Bronchial epithelial cell (primary cell): ENCODE results near the gene HOXD11. TPM values are rescaled to one million over a fixed set of nuclear protein-coding genes. Genes with fewer than 3 reads are reported as not detected.

Experiments
- DNase-seq: peaks from one replicate; pipeline ENCODE4 v3.0.0-alpha.2; 2010; ENCODE audit warnings: low read depth
- FAIRE-seq: peaks from 2 replicates; lab custom pipeline; 2011; peaks lifted over from hg19 to GRCh38; lab: Jason Lieb, UNC
- H3K27me3 ChIP-seq: 2 replicates; pipeline ENCODE4 v1.5.1; 2011; ENCODE audit warnings: low read length; ENCODE audit not compliant: control insufficient read depth, insufficient read depth
- H3K36me3 ChIP-seq: 2 replicates; pipeline ENCODE4 v1.5.1; 2011; ENCODE audit warnings: low read length; ENCODE audit not compliant: control insufficient read depth, insufficient read depth
- H3K4me3 ChIP-seq: 2 replicates; pipeline ENCODE4 v1.5.1; 2011; ENCODE audit warnings: mild to moderate bottlenecking, low read depth, low read length, control low read depth
- total RNA-seq: library from RNA; depleted of rRNA; stranded (reverse); fragments of >200 nt; gene quantifications from 2 replicates; pipeline ENCODE4 v1.2.1, GENCODE V29; 2014
- TF ChIP-seq, protein P1 (sequence below): IDR thresholded peaks from 2 replicates; pipeline ENCODE4 v1.5.1; 2011; ENCODE audit warnings: mild to moderate bottlenecking, moderate library complexity, low read length, control low read depth, inconsistent platforms; ENCODE audit not compliant: insufficient read depth, severe bottlenecking

Gene HOXD11
- total RNA-seq, 1 donor from 2014 or later: not detected

DNA sequence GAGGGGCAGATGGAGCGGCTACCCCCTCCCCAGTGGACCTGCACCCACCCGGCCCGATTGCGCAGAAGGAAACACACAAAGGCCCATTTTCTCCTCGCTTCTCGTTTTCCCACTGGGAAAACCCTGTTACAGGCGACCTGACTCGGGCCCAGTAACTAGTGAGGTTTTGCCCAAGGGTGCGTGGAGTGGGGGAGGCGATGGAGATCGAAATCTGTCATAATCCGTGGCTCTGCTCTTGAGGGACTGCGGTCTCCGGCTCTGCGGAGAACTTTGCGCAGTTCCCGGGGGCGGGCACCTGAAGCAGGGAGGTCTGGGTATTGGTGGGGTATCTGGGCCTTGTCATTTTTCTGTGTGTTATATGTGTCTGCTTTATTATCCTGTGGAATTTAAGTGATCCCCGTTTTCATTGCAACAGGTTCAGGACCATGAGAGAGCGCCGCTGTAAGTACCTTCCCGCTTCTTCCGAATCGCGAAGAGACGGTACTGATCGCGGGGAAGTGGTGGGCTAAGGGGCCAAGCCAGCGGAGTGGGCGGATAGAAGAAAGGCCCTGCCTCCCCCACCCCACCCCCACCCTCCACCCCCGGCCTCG lies 40.2 kb downstream of the HOXD11 start:
- no peak overlapping the region for H3K4me3 ChIP-seq
- no peaks in the 10 kb centered on the region for H3K36me3 ChIP-seq
- TF ChIP-seq, protein P1, sequence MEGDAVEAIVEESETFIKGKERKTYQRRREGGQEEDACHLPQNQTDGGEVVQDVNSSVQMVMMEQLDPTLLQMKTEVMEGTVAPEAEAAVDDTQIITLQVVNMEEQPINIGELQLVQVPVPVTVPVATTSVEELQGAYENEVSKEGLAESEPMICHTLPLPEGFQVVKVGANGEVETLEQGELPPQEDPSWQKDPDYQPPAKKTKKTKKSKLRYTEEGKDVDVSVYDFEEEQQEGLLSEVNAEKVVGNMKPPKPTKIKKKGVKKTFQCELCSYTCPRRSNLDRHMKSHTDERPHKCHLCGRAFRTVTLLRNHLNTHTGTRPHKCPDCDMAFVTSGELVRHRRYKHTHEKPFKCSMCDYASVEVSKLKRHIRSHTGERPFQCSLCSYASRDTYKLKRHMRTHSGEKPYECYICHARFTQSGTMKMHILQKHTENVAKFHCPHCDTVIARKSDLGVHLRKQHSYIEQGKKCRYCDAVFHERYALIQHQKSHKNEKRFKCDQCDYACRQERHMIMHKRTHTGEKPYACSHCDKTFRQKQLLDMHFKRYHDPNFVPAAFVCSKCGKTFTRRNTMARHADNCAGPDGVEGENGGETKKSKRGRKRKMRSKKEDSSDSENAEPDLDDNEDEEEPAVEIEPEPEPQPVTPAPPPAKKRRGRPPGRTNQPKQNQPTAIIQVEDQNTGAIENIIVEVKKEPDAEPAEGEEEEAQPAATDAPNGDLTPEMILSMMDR: no peak
- peaks cover 73% of the 10 kb centered on the region for H3K27me3 ChIP-seq
- DNase-seq: no peak
- no peak for FAIRE-seq

DNA sequence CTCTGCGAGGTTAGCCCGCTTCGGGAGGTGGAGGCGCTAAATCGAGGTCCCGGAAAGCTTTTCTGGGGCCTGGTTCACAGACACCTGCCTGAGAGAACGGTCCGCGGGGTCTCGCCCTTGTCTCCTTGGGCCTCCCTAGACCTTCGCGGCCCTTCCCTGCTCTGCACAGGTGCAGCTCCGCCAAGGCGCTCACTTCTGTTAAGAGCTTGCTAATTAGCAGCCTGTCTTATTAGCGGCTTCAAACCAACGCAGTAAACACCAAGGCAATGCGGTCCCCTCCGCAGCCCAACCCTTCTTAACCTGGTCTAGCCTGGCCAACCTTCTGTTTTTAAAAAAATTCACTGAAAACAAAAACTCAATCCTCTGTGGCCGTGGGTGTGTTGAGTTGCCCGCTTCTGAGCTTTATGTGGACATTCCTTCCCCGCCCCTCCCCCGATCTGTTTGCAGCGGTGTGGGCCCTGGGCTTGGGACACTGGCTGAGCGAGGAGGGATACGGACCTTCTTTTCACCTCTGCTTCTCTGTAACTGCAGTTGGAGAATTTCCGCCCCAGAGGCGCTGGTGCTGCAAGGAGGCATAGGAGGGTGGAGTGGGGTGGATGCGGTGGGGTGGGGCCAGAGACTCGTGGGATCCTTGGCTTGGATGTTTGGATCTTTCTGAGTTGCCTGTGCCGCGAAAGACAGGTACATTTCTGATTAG lies 40.9 kb downstream of the HOXD11 start:
- FAIRE-seq (no peak), DNase-seq (no peak)
- TF ChIP-seq, protein P1: no peak
- H3K4me3 ChIP-seq: no peak overlapping the region
- no peaks in the 10 kb centered on the region for H3K36me3 ChIP-seq
- H3K27me3 ChIP-seq: peaks cover 76% of the 10 kb centered on the region

DNA sequence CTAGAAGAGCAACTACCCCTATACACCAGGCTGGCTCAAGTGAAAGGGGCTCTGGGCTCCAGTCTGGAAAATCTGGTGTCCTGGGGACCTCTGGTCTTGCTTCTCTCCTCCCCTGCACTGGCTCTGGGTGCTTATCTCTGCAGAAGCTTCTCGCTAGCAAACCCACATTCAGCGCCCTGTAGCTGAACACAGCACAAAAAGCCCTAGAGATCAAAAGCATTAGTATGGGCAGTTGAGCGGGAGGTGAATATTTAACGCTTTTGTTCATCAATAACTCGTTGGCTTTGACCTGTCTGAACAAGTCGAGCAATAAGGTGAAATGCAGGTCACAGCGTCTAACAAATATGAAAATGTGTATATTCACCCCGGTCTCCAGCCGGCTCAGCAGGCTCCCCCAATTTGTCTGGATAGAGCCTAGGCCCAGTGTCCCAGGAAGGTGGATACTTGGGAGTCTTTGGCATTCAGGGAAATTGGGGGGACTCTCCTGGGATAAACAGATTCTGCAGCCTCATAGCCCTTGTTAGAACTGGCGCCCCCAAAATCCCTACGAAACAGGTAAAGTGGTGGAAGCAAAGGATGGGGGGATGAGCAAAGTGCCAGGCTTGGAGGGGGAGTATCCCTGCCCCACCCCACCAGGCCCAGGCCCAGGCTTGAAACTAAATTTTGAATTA lies 41.8 kb downstream of the HOXD11 start:
- H3K36me3 ChIP-seq: no peaks in the 10 kb centered on the region
- FAIRE-seq (no peak), DNase-seq (no peak)
- TF ChIP-seq, protein P1: no peak
- no peak overlapping the region for H3K4me3 ChIP-seq
- H3K27me3 ChIP-seq: peaks cover 74% of the 10 kb centered on the region

DNA sequence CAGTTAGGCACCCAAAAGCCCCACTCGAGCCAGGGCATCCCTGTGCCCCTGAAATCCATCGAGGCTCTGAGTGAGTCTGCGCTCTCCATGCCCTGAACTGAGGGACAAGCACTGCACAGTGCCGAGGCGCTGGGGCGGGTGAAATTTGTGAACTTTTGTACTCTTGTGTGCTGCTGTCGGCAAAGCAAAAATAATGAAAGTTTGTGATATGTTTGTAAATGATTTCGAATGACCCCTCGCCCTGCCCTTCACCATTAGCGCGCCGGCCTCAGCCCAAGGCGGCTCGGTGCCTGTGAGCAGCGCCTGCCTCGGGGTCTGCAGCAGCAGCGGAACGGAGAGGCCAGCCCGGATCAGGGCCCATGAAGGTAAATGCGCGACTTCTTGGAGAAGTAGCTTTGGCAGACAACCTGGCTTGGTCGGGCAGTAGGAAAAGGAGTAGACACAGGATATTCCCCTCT lies 42.4 kb downstream of the HOXD11 start:
- H3K4me3 ChIP-seq: no peak overlapping the region
- no peak for FAIRE-seq
- peaks cover 76% of the 10 kb centered on the region for H3K27me3 ChIP-seq

DNA sequence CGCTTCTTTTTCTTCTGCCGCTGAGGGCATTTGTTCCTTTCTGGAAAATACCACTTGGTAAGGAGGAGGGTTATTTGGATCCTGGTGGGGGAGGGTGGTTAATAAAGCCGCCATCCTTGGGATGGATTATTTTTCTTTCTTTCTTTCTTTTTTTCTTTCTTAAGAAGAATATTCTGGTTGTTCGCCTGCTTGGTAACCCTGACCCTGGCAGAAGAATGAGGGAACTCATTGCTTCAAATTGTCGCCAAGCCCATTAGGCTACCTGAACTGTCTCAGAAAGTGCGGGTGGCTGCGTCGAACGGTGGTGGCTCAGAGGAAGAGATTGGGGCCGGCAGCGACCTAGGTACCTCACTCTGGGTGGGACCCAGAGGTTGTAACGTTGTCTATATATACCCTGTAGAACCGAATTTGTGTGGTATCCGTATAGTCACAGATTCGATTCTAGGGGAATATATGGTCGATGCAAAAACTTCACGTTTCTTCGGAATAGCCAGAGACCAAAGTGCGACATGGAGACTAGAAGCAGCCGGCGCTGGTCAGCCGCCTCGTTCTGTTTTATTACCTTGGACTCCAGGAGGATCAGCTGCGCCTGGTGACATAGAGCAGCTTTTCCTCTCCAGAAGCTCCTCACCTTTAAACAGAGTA lies 43.0 kb downstream of the HOXD11 start:
- FAIRE-seq: no peak

More for the DNA sequence above, 42.4 kb downstream of the HOXD11 start:
- H3K36me3 ChIP-seq: no peaks in the 10 kb centered on the region
- DNase-seq: no peak
- TF ChIP-seq, protein P1: no peak

More for the DNA sequence above, 43.0 kb downstream of the HOXD11 start:
- Histone ChIP-seq H3K27me3 (peaks cover 77% of the 10 kb centered on the region), H3K4me3 (no peak overlapping the region), H3K36me3 (no peaks in the 10 kb centered on the region)
- TF ChIP-seq, protein P1: no peak
- DNase-seq: no peak
